ENCODE measurements around the gene MACROD2. TPM values are rescaled to one million over a fixed set of nuclear protein-coding genes. Genes with fewer than 3 reads are reported as not detected.

Gene MACROD2
- total and polyA plus RNA-seq, 4 donors: 0.66 to 10.5 (median 3.3) TPM

- Histone ChIP-seq H3K27ac (ENCODE audit: low read depth in 1 of 2, low read length in 2 of 2) (no peak overlapping the region), H3K36me3 (ENCODE audit: control insufficient read depth in 4 of 4, insufficient read depth in 3 of 4, low read depth in 1 of 4, low read length in 3 of 4) (no peaks in the 10 kb centered on the region), H3K4me3 (ENCODE audit: low read depth in 1 of 3, low read length in 3 of 3) (no peak overlapping the region), H3K27me3 (ENCODE audit: control insufficient read depth in 4 of 4, insufficient read depth in 4 of 4, low read length in 3 of 4) (no peaks in the 10 kb centered on the region), H3K9ac (ENCODE audit: low read depth in 1 of 2, low read length in 2 of 2) (no peak overlapping the region), H3K4me1 (ENCODE audit: control insufficient read depth in 4 of 4, insufficient read depth in 4 of 4, low read length in 3 of 4) (no peaks in the 10 kb centered on the region), H3K9me3 (ENCODE audit: control insufficient read depth in 4 of 4, low read length in 3 of 4) (no peaks in the 10 kb centered on the region)
- 86% methylated on average over 1 of the region's 1 CpG for WGBS
- no peak for TF ChIP-seq RXRA (IDR thresholded peaks at IDR 0.05)
- no peak for TF ChIP-seq FOXA2 (IDR thresholded peaks at IDR 0.05)
- TF ChIP-seq GABPA (IDR thresholded peaks at IDR 0.05 in 1 of 2, conservative IDR thresholded peaks at IDR 0.05 in 1 of 2): no peak
- TF ChIP-seq RAD21 (IDR thresholded peaks at IDR 0.05): no peak
- TF ChIP-seq HNF4A (conservative IDR thresholded peaks at IDR 0.05): no peak
- no peak for TF ChIP-seq HNF4G (IDR thresholded peaks at IDR 0.05)
- DNase-seq (ENCODE audit: low spot score): no peak
These were observed 1103.8 kb downstream of the MACROD2 start for GRCh38 chr20:15099130-15099529.

- Histone ChIP-seq H3K4me1 (ENCODE audit: control insufficient read depth in 4 of 4, insufficient read depth in 4 of 4, low read length in 3 of 4) (no peaks in the 10 kb centered on the region), H3K4me3 (ENCODE audit: low read depth in 1 of 3, low read length in 3 of 3) (no peak overlapping the region), H3K36me3 (ENCODE audit: control insufficient read depth in 4 of 4, insufficient read depth in 3 of 4, low read depth in 1 of 4, low read length in 3 of 4) (no peaks in the 10 kb centered on the region), H3K27me3 (ENCODE audit: control insufficient read depth in 4 of 4, insufficient read depth in 4 of 4, low read length in 3 of 4) (no peaks in the 10 kb centered on the region), H3K9ac (ENCODE audit: low read depth in 1 of 2, low read length in 2 of 2) (no peak overlapping the region), H3K9me3 (ENCODE audit: control insufficient read depth in 4 of 4, low read length in 3 of 4) (no peaks in the 10 kb centered on the region), H3K27ac (ENCODE audit: low read depth in 1 of 2, low read length in 2 of 2) (no peak overlapping the region)
- TF ChIP-seq MAX (IDR thresholded peaks at IDR 0.05) (no peak), ZBTB33 (IDR thresholded peaks at IDR 0.05) (no peak), FOXA2 (IDR thresholded peaks at IDR 0.05) (no peak), TAF1 (conservative IDR thresholded peaks at IDR 0.05) (no peak), REST (IDR thresholded peaks at IDR 0.05) (no peak), YY1 (IDR thresholded peaks at IDR 0.05) (no peak), RAD21 (IDR thresholded peaks at IDR 0.05) (no peak), RXRA (IDR thresholded peaks at IDR 0.05) (no peak), NR2F2 (IDR thresholded peaks at IDR 0.05) (no peak), HNF4G (IDR thresholded peaks at IDR 0.05) (no peak), SP1 (IDR thresholded peaks at IDR 0.05) (no peak), ATF3 (IDR thresholded peaks at IDR 0.05) (no peak), FOXA1 (IDR thresholded peaks at IDR 0.05) (no peak), GABPA (IDR thresholded peaks at IDR 0.05 in 1 of 2, conservative IDR thresholded peaks at IDR 0.05 in 1 of 2) (no peak), HNF4A (conservative IDR thresholded peaks at IDR 0.05) (no peak), JUND (IDR thresholded peaks at IDR 0.05) (no peak)
- no peak for DNase-seq (ENCODE audit: low spot score)
These were observed 1105.3 kb downstream of the MACROD2 start for GRCh38 chr20:15100506-15101160.

Measured in liver (tissue), 9 donors.